ENCODE results near the gene KCNJ10.

Gene KCNJ10

GRCh38 chr1:159990005-159990404 is 80.0 kb downstream of the KCNJ10 start:
- no peak overlapping the region for H3K27ac ChIP-seq
- no peak for TF ChIP-seq CTCF (conservative IDR thresholded peaks at IDR 0.05)

GRCh38 chr1:159989581-159989980 is 80.4 kb downstream of the KCNJ10 start:
- H3K27ac ChIP-seq = no peak overlapping the region

GRCh38 chr1:159988006-159988405 is 82.0 kb downstream of the KCNJ10 start:
- no peak overlapping the region for H3K27ac ChIP-seq
- no peak for TF ChIP-seq CTCF (conservative IDR thresholded peaks at IDR 0.05)

More at GRCh38 chr1:159989581-159989980, 80.4 kb downstream of the KCNJ10 start:
- no peak for TF ChIP-seq CTCF (conservative IDR thresholded peaks at IDR 0.05)

GRCh38 chr1:159987186-159987585 is 82.8 kb downstream of the KCNJ10 start:
- H3K27ac ChIP-seq = no peak overlapping the region

GRCh38 chr1:159986531-159986930 is 83.4 kb downstream of the KCNJ10 start:
- TF ChIP-seq CTCF (conservative IDR thresholded peaks at IDR 0.05) = no peak

More at GRCh38 chr1:159987186-159987585, 82.8 kb downstream of the KCNJ10 start:
- TF ChIP-seq CTCF (conservative IDR thresholded peaks at IDR 0.05) = no peak

GRCh38 chr1:159986093-159986492 is 83.9 kb downstream of the KCNJ10 start:
- TF ChIP-seq CTCF (conservative IDR thresholded peaks at IDR 0.05) = no peak
- no peak overlapping the region for H3K27ac ChIP-seq

More at GRCh38 chr1:159986531-159986930, 83.4 kb downstream of the KCNJ10 start:
- no peak overlapping the region for H3K27ac ChIP-seq

- TF ChIP-seq CTCF (conservative IDR thresholded peaks at IDR 0.05) = no peak
- no peak overlapping the region for H3K27ac ChIP-seq
Observed at GRCh38 chr1:159985473-159985872, 84.5 kb downstream of the KCNJ10 start.

Measured in VCaP (cell line).